Panc1 (cell line): ENCODE data around the gene DPYD. TPM values are rescaled to one million over a fixed set of nuclear protein-coding genes. Genes with fewer than 3 reads are reported as not detected.

Source experiments
- ATAC-seq: fragments of 200-7000 bp; cut with Tn5 transposase; 2 replicates; pipeline ENCODE4 v1.9.1; 2020; ENCODE audit warnings: mild to moderate bottlenecking, moderate library complexity
- BruUV-seq: library from RNA; stranded (reverse); fragments of 400-500 nt; replicated peaks from 2 replicates; lab custom pipeline; 2021; lab: Mats Ljungman, UMichigan
- CTCF ChIA-PET: fragments of 300-600 bp; sonication (Branson Sonifier 250); formaldehyde crosslinking; loops from one replicate; lab custom pipeline; 2022; ENCODE audit warnings: antibody characterized with exemption; lab: Charles Lee
- POLR2A ChIA-PET: fragments of 300-600 bp; sonication (Branson Sonifier 250); formaldehyde crosslinking; loops from one replicate; lab custom pipeline; 2022; ENCODE audit warnings: antibody characterized with exemption; lab: Charles Lee
- DNase-seq: peaks from one replicate; pipeline ENCODE4 v3.0.0-alpha.2; 2010; ENCODE audit warnings: low read depth, low spot score
- H3K27ac ChIP-seq: 2 replicates; pipeline ENCODE4 v1.5.1; 2011; ENCODE audit warnings: mild to moderate bottlenecking, low read length, inconsistent platforms
- H3K27me3 ChIP-seq: fragments of 200-500 bp; sonication (Bioruptor generic); 2 replicates; pipeline ENCODE4 v1.6.0; 2014; ENCODE audit warnings: low read length, inconsistent platforms; ENCODE audit not compliant: control insufficient read depth, insufficient read depth
- H3K36me3 ChIP-seq: fragments of 200-500 bp; sonication (Bioruptor generic); 2 replicates; pipeline ENCODE4 v1.5.1; 2014; ENCODE audit warnings: inconsistent platforms, mild to moderate bottlenecking, low read length, moderate library complexity; ENCODE audit not compliant: control insufficient read depth, insufficient read depth
- H3K4me1 ChIP-seq: 2 replicates; pipeline ENCODE4 v1.5.1; 2011; ENCODE audit warnings: inconsistent platforms, mild to moderate bottlenecking, low read length, moderate library complexity; ENCODE audit not compliant: control insufficient read depth, insufficient read depth
- H3K4me3 ChIP-seq, 2 experiments: 2 replicates each; pipeline ENCODE4 v1.5.1; 2011 to 2012; ENCODE audit warnings: low read depth in 2 of 2, low read length in 2 of 2, mild to moderate bottlenecking in 2 of 2, inconsistent platforms in 1 of 2, moderate library complexity in 1 of 2
- H3K9me3 ChIP-seq: fragments of 200-500 bp; sonication (Bioruptor generic); 2 replicates; pipeline ENCODE4 v1.5.1; 2014; ENCODE audit warnings: low read depth, mild to moderate bottlenecking, inconsistent platforms, low read length, moderate library complexity; ENCODE audit not compliant: control insufficient read depth, insufficient read depth
- CTCF ChIP-seq: fragments of 450-650 bp; IDR thresholded peaks from 2 replicates; pipeline ENCODE4 v1.5.1; 2017; ENCODE audit warnings: mild to moderate bottlenecking
- POLR2AphosphoS5 ChIP-seq: IDR thresholded peaks from 2 replicates; pipeline ENCODE4 v1.6.1; 2012; ENCODE audit warnings: mild to moderate bottlenecking, low read depth, low read length, moderate library complexity
- SIN3A ChIP-seq: IDR thresholded peaks from 2 replicates; pipeline ENCODE4 v1.6.1; 2012; ENCODE audit warnings: low read depth, mild to moderate bottlenecking, low read length, moderate library complexity, borderline replicate concordance; ENCODE audit not compliant: insufficient read depth
- TCF7L2 ChIP-seq: IDR thresholded peaks from 2 replicates; pipeline ENCODE4 v1.6.1; 2011; ENCODE audit warnings: mild to moderate bottlenecking, low read depth, low read length, inconsistent platforms
- in situ Hi-C: cut with HindIII; loops from 2 replicates; pipeline ENCODE4 v1.10.0; 2016; ENCODE audit warnings: low sequenced_read_pairs, low pct_unique_long_range_greater_than_20kb
- intact Hi-C: fragments of 100-400 bp; cut with micrococcal nuclease; formaldehyde crosslinking; loops from one replicate; pipeline ENCODE4 v1.10.0; 2022; ENCODE audit not compliant: unreplicated experiment
- total RNA-seq: library from RNA; stranded (reverse); gene quantifications from one replicate; pipeline ENCODE4 v1.2.1, GENCODE V29; 2021; ENCODE audit not compliant: unreplicated experiment
- TF ChIP-seq, protein P1 (sequence below), 2 experiments: IDR thresholded peaks; 2 replicates each; pipeline ENCODE4 v1.6.1; 2011 to 2012; ENCODE audit warnings: low read depth in 2 of 2, control low read depth in 1 of 2, low read length in 1 of 2, mild to moderate bottlenecking in 1 of 2, moderate library complexity in 1 of 2; ENCODE audit not compliant: insufficient read depth in 1 of 2

Gene DPYD
- total RNA-seq, 1 experiment from 2014 or later = 2.0 TPM

DNA sequence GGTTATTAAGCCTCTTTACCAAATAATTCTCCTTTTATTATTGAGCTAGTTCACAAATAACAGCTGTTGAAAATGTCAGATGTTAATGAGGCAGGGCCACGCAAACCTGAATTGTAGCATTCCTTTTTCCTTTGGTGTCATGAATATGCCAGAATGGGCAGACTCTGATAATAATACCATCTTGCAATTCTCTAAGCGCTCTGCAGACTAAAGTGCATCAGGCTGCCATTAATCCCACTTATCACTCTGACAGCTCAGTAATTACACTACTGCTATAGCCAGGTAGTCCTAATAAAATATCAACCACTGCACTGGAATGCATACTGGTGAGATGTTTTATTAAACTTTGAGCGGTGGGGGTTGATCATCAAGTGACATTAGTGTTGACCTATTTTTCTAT, 177.7 kb downstream of the DPYD start:
- ChIA-PET POLR2A (no interaction called here), CTCF (no interaction called here)
- no peak overlapping the region for H3K4me3 ChIP-seq
- no peaks in the 10 kb centered on the region for H3K4me1 ChIP-seq
- H3K27me3 ChIP-seq = no peaks in the 10 kb centered on the region
- TF ChIP-seq SIN3A (no peak), POLR2AphosphoS5 (no peak)
- H3K9me3 ChIP-seq = no peaks in the 10 kb centered on the region
- intact Hi-C loops (no loop called here), in situ Hi-C loops (no loop called here)
- BruUV-seq = no TSS peak
- no peak overlapping the region for H3K27ac ChIP-seq
- DNase-seq (no peak), ATAC-seq (no peak)
- no peaks in the 10 kb centered on the region for H3K36me3 ChIP-seq

DNA sequence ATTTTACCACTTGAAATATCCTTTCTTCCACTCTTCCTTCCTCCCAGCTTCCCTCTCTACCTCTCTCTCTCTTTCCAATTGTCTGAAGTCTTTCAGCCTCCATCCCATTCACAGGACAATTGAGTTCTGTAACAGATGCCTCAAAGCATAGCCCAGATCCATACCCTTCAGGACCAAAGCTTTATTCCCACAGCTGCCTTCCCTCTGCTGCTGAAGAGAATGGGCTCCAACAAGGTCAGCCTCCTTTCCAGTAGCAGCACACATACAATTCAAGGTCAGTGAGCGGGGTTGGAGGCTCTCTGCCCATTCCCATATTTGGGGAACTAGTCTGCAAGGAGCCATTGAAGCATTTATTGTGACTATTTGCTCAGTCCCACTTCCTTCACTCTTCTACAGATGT, 179.9 kb downstream of the DPYD start:
- Histone ChIP-seq H3K4me3 (no peak overlapping the region), H3K27ac (no peak overlapping the region), H3K36me3 (no peaks in the 10 kb centered on the region), H3K4me1 (no peaks in the 10 kb centered on the region), H3K9me3 (no peaks in the 10 kb centered on the region), H3K27me3 (no peaks in the 10 kb centered on the region)
- no peak for ATAC-seq
- intact Hi-C loops (no loop called here), in situ Hi-C loops (no loop called here)
- TF ChIP-seq SIN3A (no peak), TCF7L2 (no peak), CTCF (no peak), POLR2AphosphoS5 (no peak)
- TF ChIP-seq, protein P1, sequence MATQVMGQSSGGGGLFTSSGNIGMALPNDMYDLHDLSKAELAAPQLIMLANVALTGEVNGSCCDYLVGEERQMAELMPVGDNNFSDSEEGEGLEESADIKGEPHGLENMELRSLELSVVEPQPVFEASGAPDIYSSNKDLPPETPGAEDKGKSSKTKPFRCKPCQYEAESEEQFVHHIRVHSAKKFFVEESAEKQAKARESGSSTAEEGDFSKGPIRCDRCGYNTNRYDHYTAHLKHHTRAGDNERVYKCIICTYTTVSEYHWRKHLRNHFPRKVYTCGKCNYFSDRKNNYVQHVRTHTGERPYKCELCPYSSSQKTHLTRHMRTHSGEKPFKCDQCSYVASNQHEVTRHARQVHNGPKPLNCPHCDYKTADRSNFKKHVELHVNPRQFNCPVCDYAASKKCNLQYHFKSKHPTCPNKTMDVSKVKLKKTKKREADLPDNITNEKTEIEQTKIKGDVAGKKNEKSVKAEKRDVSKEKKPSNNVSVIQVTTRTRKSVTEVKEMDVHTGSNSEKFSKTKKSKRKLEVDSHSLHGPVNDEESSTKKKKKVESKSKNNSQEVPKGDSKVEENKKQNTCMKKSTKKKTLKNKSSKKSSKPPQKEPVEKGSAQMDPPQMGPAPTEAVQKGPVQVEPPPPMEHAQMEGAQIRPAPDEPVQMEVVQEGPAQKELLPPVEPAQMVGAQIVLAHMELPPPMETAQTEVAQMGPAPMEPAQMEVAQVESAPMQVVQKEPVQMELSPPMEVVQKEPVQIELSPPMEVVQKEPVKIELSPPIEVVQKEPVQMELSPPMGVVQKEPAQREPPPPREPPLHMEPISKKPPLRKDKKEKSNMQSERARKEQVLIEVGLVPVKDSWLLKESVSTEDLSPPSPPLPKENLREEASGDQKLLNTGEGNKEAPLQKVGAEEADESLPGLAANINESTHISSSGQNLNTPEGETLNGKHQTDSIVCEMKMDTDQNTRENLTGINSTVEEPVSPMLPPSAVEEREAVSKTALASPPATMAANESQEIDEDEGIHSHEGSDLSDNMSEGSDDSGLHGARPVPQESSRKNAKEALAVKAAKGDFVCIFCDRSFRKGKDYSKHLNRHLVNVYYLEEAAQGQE (IDR thresholded peaks at IDR 0.05; ENCODE audit: insufficient read depth in 1 of 2, low read depth in 2 of 2, low read length in 1 of 2) = no peak
- ChIA-PET CTCF (no interaction called here), POLR2A (no interaction called here)
- DNase-seq = no peak
- no TSS peak for BruUV-seq

DNA sequence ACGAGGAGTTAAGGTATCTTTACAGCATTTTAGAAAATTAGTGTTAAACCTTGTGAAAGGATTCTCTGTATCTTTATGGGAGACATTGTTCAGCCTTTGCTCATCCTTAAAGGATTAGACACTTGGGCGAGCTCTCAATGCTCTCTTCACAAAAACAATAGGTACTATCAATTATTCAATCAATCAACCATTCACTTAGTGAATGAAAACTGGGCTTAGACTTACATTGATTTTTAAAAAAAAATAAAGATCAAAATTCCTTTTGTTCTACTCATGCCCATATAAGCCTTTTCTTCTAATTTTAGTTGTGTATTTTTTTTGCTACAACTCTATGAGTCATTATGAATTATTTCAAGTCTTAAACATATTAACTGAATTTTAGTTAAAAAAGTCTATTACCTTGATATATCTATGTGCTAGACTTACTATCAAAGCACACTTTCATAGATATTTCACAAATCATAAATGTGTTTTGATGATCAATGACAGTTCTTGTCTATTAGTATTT, 181.2 kb downstream of the DPYD start:
- Histone ChIP-seq H3K27ac (no peak overlapping the region), H3K4me1 (no peaks in the 10 kb centered on the region), H3K4me3 (no peak overlapping the region), H3K36me3 (no peaks in the 10 kb centered on the region), H3K9me3 (no peaks in the 10 kb centered on the region), H3K27me3 (no peaks in the 10 kb centered on the region)
- CTCF ChIA-PET = no interaction called here
- in situ Hi-C loops = no loop called here
- POLR2A ChIA-PET = no interaction called here
- ATAC-seq (no peak), DNase-seq (no peak)
- intact Hi-C loops = no loop called here
- no TSS peak for BruUV-seq
- TF ChIP-seq, protein P1 (IDR thresholded peaks at IDR 0.05; ENCODE audit: insufficient read depth in 1 of 2, low read depth in 2 of 2, low read length in 1 of 2) = no peak
